Measurements from ENCODE around the gene FAM3D.
"Not testable (repeated sequence)": the region's sequence is repeated elsewhere in the genome, so short reads cannot be mapped to it uniquely, and the experiment has no call there.

FAM3D gene

GRCh38 chr3:58666683-58667082, at the start of gene FAM3D:
TSS of gene FAM3D (minus strand) at chr3:58666774. CDS start at chr3:58655563, 11,211 bp downstream.
- DNase-seq (no peak), ATAC-seq (no peak)
- no peaks in the 10 kb centered on the region for H3K9me3 Mint-ChIP-seq
- H3K27ac Mint-ChIP-seq: peak within 1 kb of the TSS in 1 of 2 donors; percentile 51
- H3K27me3 Mint-ChIP-seq: peaks cover 6% of the 10 kb centered on the region
- H3K4me3 Mint-ChIP-seq: no peak within 1 kb of the TSS
- H3K4me1 Mint-ChIP-seq: no peaks in the 10 kb centered on the region

GRCh38 chr3:58713715-58714401, 47.3 kb upstream of the FAM3D start:
- Mint-ChIP-seq H3K4me1 (no peaks in the 10 kb centered on the region), H3K4me3 (no peak overlapping the region), H3K27ac (no peak overlapping the region), H3K27me3 (no peaks in the 10 kb centered on the region), H3K9me3 (no peaks in the 10 kb centered on the region)
- DNase-seq (no peak), ATAC-seq (no peak)

GRCh38 chr3:58711871-58712270, 45.3 kb upstream of the FAM3D start:
- Mint-ChIP-seq H3K4me1 (no peaks in the 10 kb centered on the region), H3K4me3 (no peak overlapping the region), H3K9me3 (no peaks in the 10 kb centered on the region), H3K27ac (no peak overlapping the region), H3K27me3 (no peaks in the 10 kb centered on the region)
- ATAC-seq (no peak), DNase-seq (no peak)

GRCh38 chr3:58708983-58709382, 42.4 kb upstream of the FAM3D start:
- not testable (repeated sequence) for ATAC-seq, DNase-seq, H3K27ac Mint-ChIP-seq, H3K4me3 Mint-ChIP-seq, H3K9me3 Mint-ChIP-seq, H3K27me3 Mint-ChIP-seq, H3K4me1 Mint-ChIP-seq

GRCh38 chr3:58708116-58708791, 41.7 kb upstream of the FAM3D start:
- no peaks in the 10 kb centered on the region for H3K9me3 Mint-ChIP-seq
- H3K4me3 Mint-ChIP-seq: no peak overlapping the region
- DNase-seq (no peak), ATAC-seq (no peak)
- H3K4me1 Mint-ChIP-seq: no peaks in the 10 kb centered on the region
- H3K27me3 Mint-ChIP-seq: no peaks in the 10 kb centered on the region
- H3K27ac Mint-ChIP-seq: no peak overlapping the region

GRCh38 chr3:58707390-58707930, 40.9 kb upstream of the FAM3D start:
- DNase-seq (no peak), ATAC-seq (no peak)
- no peaks in the 10 kb centered on the region for H3K27me3 Mint-ChIP-seq
- no peak overlapping the region for H3K4me3 Mint-ChIP-seq
- no peaks in the 10 kb centered on the region for H3K4me1 Mint-ChIP-seq
- H3K9me3 Mint-ChIP-seq: no peaks in the 10 kb centered on the region
- H3K27ac Mint-ChIP-seq: no peak overlapping the region

- H3K27ac Mint-ChIP-seq: no peak overlapping the region
- H3K9me3 Mint-ChIP-seq: no peaks in the 10 kb centered on the region
- ATAC-seq (no peak), DNase-seq (no peak)
- H3K4me1 Mint-ChIP-seq: no peaks in the 10 kb centered on the region
- no peaks in the 10 kb centered on the region for H3K27me3 Mint-ChIP-seq
- no peak overlapping the region for H3K4me3 Mint-ChIP-seq
Measured at GRCh38 chr3:58706395-58707167, 40.0 kb upstream of the FAM3D start.

- Mint-ChIP-seq H3K27me3 (no peaks in the 10 kb centered on the region), H3K4me3 (no peak overlapping the region), H3K27ac (no peak overlapping the region), H3K9me3 (no peaks in the 10 kb centered on the region), H3K4me1 (no peaks in the 10 kb centered on the region)
- DNase-seq (no peak), ATAC-seq (no peak)
Measured at GRCh38 chr3:58704745-58705144, 38.2 kb upstream of the FAM3D start.

- not testable (repeated sequence) for H3K27me3 Mint-ChIP-seq, H3K9me3 Mint-ChIP-seq, ATAC-seq, DNase-seq, H3K4me1 Mint-ChIP-seq, H3K4me3 Mint-ChIP-seq, H3K27ac Mint-ChIP-seq
Measured at GRCh38 chr3:58704304-58704703, 37.7 kb upstream of the FAM3D start.

- H3K9me3 Mint-ChIP-seq: no peaks in the 10 kb centered on the region
- no peak overlapping the region for H3K4me3 Mint-ChIP-seq
- H3K27me3 Mint-ChIP-seq: peaks cover 10% of the 10 kb centered on the region
- DNase-seq: no peak
- no peak overlapping the region for H3K27ac Mint-ChIP-seq
- ATAC-seq: no peak
- no peaks in the 10 kb centered on the region for H3K4me1 Mint-ChIP-seq
Measured at GRCh38 chr3:58698246-58698645, 31.7 kb upstream of the FAM3D start.

GRCh38 chr3:58697561-58697960, 31.0 kb upstream of the FAM3D start:
- no peaks in the 10 kb centered on the region for H3K9me3 Mint-ChIP-seq
- peak overlapping the region in 1 of 2 donors; percentile 70 for H3K27ac Mint-ChIP-seq
- peaks cover 10% of the 10 kb centered on the region for H3K27me3 Mint-ChIP-seq
- H3K4me1 Mint-ChIP-seq: no peaks in the 10 kb centered on the region
- ATAC-seq (peak; percentile 56), DNase-seq (no peak)
- H3K4me3 Mint-ChIP-seq: no peak overlapping the region

- DNase-seq, H3K9me3 Mint-ChIP-seq, H3K4me1 Mint-ChIP-seq, H3K4me3 Mint-ChIP-seq, ATAC-seq, H3K27ac Mint-ChIP-seq: not testable (repeated sequence)
- peaks cover 10% of the 10 kb centered on the region for H3K27me3 Mint-ChIP-seq
Measured at GRCh38 chr3:58696813-58697212, 30.2 kb upstream of the FAM3D start.

- Mint-ChIP-seq H3K27ac (no peak overlapping the region), H3K4me1 (no peaks in the 10 kb centered on the region), H3K4me3 (no peak overlapping the region), H3K9me3 (peaks cover 4 to 8% of the 10 kb centered on the region in 2 donors), H3K27me3 (peaks cover 10% of the 10 kb centered on the region)
- DNase-seq (no peak), ATAC-seq (no peak)
Measured at GRCh38 chr3:58696093-58696492, 29.5 kb upstream of the FAM3D start.

GRCh38 chr3:58695284-58695683, 28.7 kb upstream of the FAM3D start:
- H3K4me3 Mint-ChIP-seq, ATAC-seq, H3K4me1 Mint-ChIP-seq, DNase-seq, H3K9me3 Mint-ChIP-seq, H3K27ac Mint-ChIP-seq: not testable (repeated sequence)
- peaks cover 10% of the 10 kb centered on the region for H3K27me3 Mint-ChIP-seq

- Mint-ChIP-seq H3K4me1 (no peaks in the 10 kb centered on the region), H3K27ac (no peak overlapping the region), H3K4me3 (no peak overlapping the region), H3K27me3 (peaks cover 10% of the 10 kb centered on the region), H3K9me3 (peaks cover 4 to 9% of the 10 kb centered on the region in 2 donors)
- no peak for ATAC-seq
- DNase-seq: no peak
Measured at GRCh38 chr3:58693940-58694850, 27.6 kb upstream of the FAM3D start.
